Stimulated activated CD8-positive, alpha-beta memory T cell treated with anti-CD3 and anti-CD28 coated beads, Interleukin-4, amount 100 ng/mL, for 48 hours (primary cell): ENCODE measurements around the gene MALSU1.
"Not testable (repeated sequence)": the region's sequence is repeated elsewhere in the genome, so short reads cannot be mapped to it uniquely, and the experiment has no call there.

Experiments used
- DNase-seq: peaks from one replicate; pipeline ENCODE4 v3.0.0-alpha.2; 2020

The MALSU1 gene

DNA sequence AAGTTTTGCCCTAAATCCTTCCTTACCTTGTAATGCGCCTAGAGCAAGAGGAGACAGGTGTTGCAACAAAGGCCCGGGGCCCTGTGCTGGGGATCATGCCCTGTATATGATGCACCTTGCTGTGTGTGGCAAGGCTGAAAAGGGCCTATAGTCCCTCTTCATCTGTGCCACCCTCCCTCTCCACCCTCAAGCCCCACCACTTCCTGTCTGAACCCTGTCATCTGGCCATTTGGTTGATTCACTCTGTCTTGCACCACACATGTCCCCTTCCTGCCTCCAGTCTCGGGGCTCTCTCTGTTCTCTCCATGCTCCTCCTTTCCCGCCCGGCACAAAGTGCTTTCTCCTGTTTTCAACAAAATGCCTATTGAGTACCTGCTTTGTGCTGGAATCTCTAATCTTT lies 11.5 kb upstream of the MALSU1 start:
- no peak for DNase-seq

DNA sequence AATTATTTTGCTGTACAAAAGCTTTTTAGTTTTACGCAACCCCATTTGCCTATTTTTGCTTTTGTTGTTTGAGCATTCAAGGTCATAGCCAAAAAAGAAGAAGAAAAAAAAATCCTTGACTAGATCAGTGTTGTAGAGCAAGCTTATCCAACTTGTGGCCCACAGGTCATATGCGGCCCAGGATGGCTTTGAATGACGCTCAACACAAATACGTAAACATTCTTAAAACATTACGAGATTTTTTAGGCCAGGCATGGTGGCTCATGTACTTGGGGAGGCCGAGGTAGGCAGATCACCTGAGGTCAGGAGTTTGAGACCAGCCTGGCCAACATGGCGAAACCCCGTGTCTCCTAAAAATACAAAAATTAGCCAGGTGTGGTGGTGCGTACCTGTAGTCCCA lies 8.1 kb upstream of the MALSU1 start:
- DNase-seq, result no peak

- DNase-seq, result no peak
Measured at GRCh38 chr7:23291957-23292560, 7.1 kb upstream of the MALSU1 start.

DNA sequence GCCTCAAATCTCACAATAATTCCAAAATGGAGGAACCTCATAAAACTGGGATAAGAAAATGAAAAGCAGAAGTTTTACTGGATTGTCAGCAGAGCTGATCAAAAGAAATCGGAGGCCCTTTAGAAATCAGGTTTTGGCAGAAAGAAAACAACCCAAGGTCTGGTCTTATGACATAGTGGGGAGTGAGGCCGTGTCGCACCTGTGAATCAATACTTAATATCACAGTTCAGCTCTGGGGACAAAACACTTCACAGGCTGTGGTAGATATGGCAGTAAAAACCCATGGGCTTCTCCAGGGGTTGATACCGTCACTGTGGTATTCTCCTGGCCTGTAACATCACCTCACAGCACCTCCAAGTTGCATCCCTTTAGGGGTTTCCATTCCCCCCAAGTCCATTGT lies 6.5 kb upstream of the MALSU1 start:
- DNase-seq, result no peak

DNA sequence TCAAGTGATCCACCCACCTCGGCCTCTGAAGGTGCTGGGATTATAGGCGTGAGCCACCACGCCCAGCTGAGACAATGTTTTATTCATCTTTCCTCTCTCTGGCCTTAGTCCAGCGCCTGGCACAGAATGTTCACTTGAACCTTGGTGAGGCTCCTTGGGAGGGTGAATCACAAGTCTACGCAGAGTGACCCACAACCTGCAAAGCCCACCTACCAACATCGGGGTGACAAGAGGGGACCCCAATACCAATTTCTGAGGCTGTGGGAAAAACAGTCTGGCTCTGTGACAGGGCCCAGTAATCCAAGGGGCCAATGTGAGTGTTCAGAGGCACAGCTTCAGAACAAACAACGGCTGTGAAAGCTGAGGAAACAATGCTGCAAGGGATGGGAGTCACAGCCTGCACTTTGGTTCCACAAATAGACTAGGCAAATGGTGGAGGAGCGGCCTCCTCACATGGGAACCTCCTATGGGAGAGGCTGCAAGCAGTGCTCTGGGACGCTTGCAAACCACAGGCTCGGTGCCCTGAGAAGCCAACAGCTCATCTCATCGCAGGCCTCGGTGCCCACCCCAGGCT lies 5.6 kb upstream of the MALSU1 start:
- no peak for DNase-seq

GRCh38 chr7:23294549-23295400 lies 4.4 kb upstream of the MALSU1 start:
- no peak for DNase-seq

GRCh38 chr7:23295401-23295697 lies 3.8 kb upstream of the MALSU1 start:
- DNase-seq, result no peak

- no peak for DNase-seq
Measured at GRCh38 chr7:23298141-23298881, 828 bp upstream of the MALSU1 start.

GRCh38 chr7:23299770-23300300 lies 696 bp downstream of the MALSU1 start:
- DNase-seq, result no peak

GRCh38 chr7:23306936-23307521 lies 7.9 kb downstream of the MALSU1 start:
- DNase-seq, result no peak

GRCh38 chr7:23308754-23309153 lies 9.6 kb downstream of the MALSU1 start:
- no peak for DNase-seq

- not testable (repeated sequence) for DNase-seq
Measured at GRCh38 chr7:23312141-23312540, 13.0 kb downstream of the MALSU1 start.

- no peak for DNase-seq
Measured at GRCh38 chr7:23315366-23315765, 16.2 kb downstream of the MALSU1 start.

GRCh38 chr7:23331132-23331531 lies 32.0 kb downstream of the MALSU1 start:
- DNase-seq, result no peak

DNA sequence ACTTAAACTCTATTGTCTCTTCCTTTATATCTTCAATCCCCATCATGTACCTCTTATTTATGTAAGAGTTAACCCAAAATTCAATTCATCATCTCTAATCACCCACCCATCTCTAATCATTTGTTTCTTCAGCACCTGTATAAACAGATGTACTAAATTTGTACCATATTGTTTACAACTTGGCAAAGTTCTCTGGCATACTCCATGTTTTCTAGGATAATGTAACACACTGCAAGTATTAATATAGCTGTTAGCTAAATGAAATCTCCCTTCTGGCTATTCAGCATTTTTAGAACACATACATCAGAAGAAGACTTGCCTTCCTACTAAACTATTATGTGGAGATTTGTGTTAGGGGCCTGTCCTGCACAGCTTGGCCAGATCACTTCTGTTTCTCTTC lies 33.1 kb downstream of the MALSU1 start:
- DNase-seq, result no peak

- no peak for DNase-seq
Measured at GRCh38 chr7:23332910-23333612, 33.9 kb downstream of the MALSU1 start.

GRCh38 chr7:23333671-23334246 lies 34.6 kb downstream of the MALSU1 start:
- no peak for DNase-seq

GRCh38 chr7:23334482-23335056 lies 35.4 kb downstream of the MALSU1 start:
- DNase-seq, result no peak

GRCh38 chr7:23335136-23335535 lies 36.0 kb downstream of the MALSU1 start:
- no peak for DNase-seq

- DNase-seq, result no peak
Measured at GRCh38 chr7:23335621-23336020, 36.5 kb downstream of the MALSU1 start.

- no peak for DNase-seq
Measured at GRCh38 chr7:23336086-23336485, 36.9 kb downstream of the MALSU1 start.
